Skin epidermis (tissue), 12 donors: Measurements from ENCODE around the gene TLE3.

Source experiments
- H3K27ac ChIP-seq, 21 experiments: fragments of 200-600 bp; sonication (generic) in 11 of 21; one replicate each; pipeline ENCODE4 v1.5.0; 2020; ENCODE audit warnings: mild to moderate bottlenecking in 3 of 21, inconsistent platforms in 2 of 21, moderate library complexity in 2 of 21
- H3K4me3 ChIP-seq, 7 experiments: fragments of 200-600 bp; sonication (generic) in 2 of 7; one replicate each; pipeline ENCODE4 v1.5.0; 2020; ENCODE audit warnings: inconsistent platforms in 2 of 7, mild to moderate bottlenecking in 2 of 7, moderate library complexity in 1 of 7

Gene TLE3

DNA sequence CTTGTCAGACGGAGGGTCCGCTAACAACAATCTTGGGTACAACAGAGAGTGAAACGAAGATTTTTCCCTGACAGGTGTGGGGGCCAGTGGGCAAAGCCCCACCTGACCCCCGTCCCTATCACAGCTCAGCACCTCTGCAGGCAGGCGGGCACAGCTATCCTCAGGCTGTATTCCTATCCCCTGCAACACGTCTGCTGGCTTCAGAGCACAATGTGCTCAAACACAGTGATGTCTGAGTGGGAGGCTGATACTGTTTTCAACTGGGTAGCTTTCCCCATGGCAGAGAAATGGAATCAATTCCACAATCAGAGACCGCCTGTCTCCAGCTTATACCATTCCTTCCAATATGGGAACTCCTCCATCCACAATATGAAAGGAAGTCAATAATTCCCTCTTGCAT is 28.0 kb downstream of the TLE3 start:
- Histone ChIP-seq H3K4me3 (no peak overlapping the region), H3K27ac (no peak overlapping the region)

DNA sequence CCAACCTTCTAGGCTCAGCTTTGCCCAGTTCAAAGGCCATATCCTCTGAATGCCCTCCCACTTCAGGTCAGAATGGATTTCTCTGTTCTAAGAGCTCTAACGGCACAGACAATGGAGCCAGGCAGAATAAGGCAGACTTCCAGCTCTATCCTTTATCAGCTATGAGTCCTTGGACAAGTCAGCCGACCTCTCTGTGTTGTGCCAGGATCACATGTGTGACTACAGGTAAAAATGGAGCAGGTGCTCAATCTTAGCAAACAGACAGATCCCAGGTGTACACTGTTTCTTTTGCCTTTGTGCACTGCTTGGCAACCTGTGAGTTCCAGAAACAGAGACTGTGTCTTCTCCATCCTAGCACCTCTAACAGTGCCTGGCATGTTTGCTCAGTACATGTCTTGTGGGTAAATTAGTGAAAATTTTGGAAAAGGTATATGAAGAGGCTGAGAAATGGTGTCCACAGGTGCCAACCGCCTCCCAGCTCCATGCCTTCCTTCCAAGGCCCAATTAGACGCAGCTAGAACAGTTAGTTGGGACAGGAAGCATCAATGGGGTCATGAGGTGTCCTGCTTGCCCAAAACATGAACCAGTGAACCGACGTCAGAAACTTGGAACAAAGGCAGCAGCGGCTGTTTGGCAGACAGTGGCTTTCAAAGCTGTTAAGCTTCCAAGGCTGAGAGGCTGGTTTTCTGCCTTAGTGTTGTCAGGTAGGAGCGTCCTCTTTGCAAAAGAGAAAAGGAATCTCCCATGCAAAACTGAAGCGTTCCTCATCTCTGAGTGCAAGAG is 28.7 kb downstream of the TLE3 start:
- Histone ChIP-seq H3K27ac (no peak overlapping the region), H3K4me3 (no peak overlapping the region)

DNA sequence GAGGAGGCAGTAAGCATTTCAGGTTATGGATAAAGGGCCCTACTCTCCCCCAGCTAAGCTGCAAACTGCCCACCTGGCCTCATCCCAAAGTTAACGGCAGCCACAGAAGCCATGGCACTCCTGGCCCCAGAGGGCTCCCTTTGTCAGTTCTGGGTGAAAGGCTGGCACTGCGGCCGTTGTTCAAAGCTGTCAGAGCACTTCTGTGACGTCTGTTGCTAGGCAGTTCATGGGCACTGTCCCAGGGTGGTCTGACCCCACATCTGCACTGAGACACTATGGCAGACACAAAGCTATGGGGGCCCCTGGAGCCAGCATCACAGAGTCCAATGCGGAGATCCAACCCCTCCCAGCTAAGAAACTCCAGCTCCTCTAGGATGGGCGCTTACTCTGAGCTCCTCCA is 30.0 kb downstream of the TLE3 start:
- H3K27ac ChIP-seq, result no peak overlapping the region
- no peak overlapping the region for H3K4me3 ChIP-seq

DNA sequence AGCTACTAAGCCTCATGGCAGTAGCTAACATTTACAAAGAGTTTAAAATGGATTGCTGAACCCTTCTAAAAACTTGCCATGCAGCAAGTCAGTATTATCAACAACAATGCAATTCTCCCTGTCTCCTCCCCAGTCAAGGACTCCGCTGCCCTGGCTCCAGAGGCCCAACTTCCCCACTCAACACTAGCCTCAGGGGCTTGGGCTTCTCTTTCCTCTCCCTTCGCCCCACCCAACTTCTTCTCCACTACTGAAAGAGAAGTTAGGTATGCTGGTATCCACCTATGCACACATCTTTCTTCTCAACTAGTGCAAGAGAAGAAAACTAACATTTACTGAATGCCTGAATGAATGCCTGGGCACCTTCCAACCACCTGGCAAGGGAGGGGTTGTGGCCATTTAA is 30.7 kb downstream of the TLE3 start:
- no peak overlapping the region for H3K4me3 ChIP-seq
- H3K27ac ChIP-seq, result no peak overlapping the region

DNA sequence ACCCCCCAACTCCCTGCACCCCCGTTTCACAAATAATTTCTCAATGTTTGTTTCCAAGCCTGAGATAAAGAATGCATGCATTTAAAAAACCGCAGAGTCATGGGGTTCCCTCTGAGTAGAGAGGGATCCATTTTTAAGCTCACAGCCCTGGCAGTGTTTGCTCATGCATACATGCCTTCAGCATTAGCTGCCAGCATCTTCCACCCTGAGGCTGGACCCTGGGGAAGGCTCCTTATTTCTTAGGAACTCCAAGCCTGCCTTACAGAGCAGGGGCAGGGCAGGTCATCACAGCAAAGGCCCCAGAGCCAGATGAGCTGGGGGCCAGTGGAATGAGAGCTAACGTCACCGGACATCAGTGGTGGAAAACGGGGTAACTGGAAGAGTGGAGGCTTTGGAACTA is 31.3 kb downstream of the TLE3 start:
- Histone ChIP-seq H3K27ac (no peak overlapping the region), H3K4me3 (no peak overlapping the region)

DNA sequence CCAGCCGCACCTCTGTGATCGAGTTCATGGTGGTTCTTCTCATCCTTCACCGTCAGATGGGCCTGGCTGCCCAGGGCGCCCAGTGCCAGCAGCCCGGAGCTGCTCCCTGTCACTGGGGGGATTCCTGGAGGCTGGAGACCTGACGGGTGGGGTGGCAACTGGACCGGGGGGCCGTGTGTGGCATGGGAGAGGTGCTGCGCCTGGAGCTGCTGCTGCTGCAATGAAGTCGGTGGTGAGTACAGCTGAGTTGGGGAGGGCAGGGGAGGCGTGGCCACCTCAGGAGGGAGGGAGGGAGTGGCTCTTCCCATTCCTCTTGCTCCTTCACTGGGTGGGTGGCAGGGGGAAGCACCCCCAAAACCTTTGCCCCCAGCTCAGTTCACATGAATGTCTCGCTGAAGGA is 31.7 kb downstream of the TLE3 start:
- Histone ChIP-seq H3K4me3 (no peak overlapping the region), H3K27ac (no peak overlapping the region)

DNA sequence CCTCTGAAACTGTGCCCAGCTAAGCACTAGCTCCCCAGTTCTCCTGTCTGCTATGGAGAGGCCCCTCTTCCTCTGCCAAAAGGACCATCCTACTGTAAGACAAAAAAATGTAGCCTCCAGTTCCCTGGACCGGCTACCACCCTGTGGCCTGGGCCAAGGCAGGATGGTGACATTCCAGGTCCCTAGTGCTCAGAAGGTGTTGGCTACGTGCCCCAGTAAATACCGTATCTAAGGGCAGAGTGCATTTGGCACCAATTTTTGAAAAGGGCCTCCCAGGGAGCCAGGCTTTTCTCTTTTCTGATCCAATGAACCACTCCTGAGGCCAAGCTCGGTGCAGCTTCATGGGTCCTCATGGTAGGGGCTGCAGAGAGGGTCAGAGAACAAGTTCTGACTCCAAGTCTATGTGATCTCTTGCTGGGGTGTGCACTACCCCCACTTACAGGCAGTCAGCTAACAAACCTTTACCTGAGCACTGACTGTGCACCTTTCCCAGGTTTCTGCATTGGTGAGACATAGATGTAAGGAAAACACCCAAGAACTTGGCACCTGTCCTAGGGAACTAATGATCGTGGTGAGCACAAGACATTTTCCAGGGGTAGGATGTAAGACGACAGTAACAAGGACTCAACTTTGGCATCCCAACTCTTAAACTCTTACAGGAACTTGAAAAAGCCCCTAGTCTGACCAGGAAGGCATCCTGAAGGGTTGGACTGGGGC is 32.6 kb downstream of the TLE3 start:
- Histone ChIP-seq H3K4me3 (no peak overlapping the region), H3K27ac (no peak overlapping the region)

DNA sequence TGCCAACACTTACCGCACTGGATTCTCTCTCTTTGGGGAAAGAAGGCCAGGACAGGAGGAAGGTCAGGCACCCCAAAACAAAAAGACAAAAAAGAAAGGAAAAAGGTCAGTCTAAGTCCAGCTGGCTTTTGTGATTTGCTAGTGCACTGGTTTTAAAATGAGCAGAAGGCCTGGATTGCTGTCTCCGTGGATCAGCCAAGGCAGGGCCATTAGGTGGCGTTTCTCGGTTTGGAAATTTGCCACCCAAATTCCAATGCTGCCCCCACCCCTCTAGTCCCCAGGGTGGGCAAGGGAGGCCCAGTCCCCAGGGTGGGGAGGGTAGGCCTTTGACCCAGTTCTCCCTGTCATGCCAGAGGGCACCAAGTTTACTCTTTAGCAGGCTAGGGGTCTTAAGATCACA is 33.3 kb downstream of the TLE3 start:
- Histone ChIP-seq H3K4me3 (no peak overlapping the region), H3K27ac (no peak overlapping the region)

DNA sequence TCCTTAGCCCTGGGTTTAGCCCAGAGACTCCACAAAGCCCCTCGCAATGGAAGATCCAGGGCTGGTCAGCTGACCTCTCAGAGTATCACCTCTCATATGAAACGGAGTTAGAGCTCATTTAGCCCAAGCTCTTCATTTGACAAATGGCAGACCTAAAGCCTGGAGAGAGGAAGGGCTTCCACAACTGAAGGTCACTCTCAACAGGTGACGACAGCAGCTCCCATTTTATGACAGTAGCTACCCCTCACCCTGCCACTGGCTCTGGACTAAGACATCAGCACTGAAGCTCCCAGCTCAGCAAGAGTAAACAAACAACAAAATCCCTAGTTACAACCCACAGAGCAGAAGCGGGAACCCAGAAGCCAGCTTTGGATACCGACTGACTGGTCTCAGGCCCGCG is 33.7 kb downstream of the TLE3 start:
- H3K27ac ChIP-seq, result no peak overlapping the region
- no peak overlapping the region for H3K4me3 ChIP-seq

DNA sequence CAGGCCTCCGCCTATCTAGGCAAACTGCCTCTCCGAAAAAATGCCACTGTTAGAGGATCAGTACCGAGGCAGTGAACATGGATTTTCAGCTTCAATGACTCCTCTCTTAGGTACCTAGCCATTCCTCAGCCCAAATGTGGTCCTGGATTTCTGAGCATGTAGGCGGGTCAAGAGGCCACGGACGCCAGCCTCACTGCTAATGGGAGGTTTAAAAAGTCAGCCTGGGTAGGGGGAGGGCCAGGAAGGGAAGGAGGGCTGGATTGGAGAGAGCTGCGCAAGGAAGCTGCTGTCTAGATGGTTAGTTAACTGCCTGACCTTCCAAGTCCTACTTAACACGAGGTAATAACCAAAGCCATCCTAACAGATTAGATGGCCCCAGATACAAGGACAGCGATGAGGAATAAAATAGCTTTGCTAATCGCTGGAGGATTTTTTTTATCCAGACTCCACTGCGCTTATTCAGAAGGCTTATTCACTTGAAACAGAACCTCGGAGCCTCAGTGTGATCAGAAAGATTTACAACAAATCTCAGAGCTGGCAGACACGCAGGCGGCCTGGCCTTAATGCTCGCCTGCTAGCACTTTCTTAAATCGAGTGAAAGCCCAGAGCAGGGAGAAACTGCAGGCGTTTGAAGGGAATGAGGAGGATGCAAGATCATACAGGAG is 34.3 kb downstream of the TLE3 start:
- Histone ChIP-seq H3K4me3 (no peak overlapping the region), H3K27ac (no peak overlapping the region)

DNA sequence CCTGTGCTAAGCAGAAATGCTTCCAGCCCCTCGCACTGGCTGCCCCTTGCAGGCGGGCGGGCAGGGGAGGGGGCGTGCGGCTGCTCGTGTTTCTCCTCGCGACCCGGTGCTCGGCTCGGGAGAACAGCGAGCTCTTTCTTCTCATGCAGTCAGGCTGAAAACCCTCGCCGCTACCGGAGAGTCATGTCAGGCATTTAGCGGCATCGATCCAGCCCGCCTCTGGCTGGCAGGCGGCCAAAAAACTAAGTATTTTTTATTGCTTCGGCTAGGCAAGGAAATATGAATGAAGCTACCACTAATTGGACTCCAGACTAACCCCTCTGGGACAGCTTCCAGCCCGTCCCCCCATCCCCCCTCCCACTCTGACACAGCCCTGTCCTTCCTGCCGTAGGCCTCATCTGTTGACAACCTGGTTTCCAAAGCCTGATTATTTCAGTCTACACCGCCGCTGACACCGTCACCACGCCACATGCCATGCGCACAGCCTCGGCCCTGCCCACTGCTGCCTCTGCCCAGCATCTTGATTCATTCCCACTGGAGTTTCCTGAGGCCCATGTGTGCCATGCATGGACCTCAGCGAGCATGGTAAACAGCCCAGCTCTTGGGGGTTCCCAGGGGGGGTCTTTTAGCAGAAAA is 35.3 kb downstream of the TLE3 start:
- no peak overlapping the region for H3K4me3 ChIP-seq
- H3K27ac ChIP-seq, result no peak overlapping the region

DNA sequence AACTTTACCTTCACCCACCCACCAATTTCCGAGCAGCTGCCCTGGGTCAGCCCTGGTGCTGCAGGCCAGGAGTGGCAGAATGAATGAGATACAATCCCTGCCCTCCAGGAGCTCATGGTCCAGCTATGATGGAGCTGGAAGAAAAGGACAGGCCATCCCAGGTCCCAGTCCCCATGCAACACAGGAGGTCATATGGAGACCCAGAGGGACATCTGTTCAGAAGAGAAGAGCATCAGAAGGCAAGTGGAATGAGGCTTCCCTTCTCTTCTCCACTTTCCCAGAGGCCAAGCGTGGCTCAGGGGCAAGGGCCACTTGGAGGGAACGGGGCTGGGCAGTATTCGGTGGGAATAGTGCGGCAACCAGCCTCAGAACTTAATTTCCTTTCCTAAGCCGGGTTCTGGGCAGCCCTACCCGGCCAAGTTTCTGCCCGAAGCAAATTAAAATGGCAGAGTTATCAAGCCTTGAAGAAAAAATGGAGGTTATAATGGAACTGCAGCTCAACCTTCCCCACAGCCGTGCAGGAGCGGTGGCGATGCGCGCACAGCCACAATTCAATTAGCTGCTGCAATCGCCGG is 35.9 kb downstream of the TLE3 start:
- Histone ChIP-seq H3K27ac (no peak overlapping the region), H3K4me3 (no peak overlapping the region)

DNA sequence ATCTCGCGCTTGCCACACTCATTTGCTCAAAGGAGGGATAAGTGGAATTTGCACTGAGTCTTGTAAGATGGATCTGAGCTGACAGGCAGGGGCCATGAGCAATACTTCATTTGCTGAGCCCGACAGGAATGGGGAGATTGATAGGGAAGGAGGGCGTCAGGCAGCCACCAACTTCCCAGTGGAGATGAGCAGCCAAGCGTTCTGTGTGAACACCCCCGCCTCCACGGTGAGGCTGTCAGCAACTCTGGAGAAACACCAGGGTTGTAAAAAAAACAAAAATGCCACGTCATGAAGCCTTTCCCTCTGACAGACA is 36.8 kb downstream of the TLE3 start:
- Histone ChIP-seq H3K27ac (no peak overlapping the region), H3K4me3 (no peak overlapping the region)

DNA sequence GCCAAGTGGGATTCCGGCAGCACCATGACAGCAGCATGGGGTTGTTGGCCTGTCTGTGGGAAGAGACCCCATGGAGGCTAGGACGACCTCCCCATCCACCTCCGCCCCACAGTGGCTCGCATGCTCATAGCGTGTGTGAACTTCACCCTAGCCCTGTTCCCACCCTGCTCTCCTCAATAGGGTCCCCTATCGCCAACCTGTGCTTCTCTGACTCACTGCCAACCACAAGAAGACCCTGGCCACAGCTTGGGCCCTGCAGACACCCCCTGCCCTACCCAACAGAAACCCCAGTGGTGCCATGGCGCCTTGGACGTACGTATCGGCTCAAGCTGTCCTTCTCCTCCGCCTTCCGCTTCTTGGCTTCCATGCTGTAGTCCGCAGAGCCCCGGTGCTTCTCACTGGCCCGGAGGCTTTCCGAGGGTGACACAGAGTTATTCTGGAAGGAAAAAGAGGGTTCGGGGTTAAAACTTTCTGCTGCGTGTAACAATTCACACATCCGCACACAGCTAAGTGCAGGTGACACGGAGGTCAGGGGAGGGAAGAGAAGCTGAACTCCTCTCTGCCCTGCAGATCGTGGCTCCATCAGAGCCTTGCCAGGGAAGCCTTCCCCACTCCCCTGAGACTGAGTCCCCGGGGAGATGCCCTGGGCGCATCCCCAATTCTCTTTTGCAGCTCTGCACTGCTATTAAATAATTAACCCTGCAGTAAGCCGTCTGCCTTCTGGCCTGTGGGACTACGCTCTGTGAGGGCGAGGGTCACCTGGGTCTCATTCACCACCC is 37.3 kb downstream of the TLE3 start:
- Histone ChIP-seq H3K27ac (no peak overlapping the region), H3K4me3 (no peak overlapping the region)

DNA sequence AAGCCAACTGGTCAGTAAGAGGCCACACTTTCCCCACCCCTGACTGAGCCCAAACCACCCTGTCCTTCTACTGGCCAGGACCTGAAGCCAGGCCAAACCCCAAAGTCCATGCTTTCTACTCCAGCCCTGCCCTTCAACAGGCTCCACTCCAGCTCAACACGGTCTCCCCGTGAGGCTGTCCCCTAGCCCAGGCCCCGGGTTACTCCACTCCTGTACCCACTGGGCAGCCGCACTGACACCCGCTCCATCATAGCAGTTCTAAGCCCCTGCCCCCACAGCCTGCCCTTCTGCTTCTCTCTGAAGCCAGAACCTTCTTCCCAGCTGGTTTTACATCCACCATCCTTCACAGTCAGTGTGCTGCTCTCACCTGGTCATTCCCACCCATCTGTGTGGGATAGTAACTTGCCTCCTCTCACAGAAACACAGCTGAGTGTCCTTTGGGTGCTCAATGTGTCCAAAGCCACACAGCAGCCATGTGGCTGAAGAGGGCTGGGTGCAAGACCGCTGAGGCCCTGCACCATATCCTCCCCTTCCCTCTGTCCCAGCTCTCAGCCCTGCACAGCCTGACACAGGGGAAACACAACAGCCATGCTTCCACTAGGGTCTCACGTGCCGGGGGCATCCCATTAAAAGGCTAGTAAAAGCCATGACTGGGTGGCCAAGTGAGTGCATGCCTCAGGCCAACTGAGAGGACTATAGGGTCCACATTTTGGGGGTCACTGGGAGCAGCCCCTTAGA is 38.1 kb downstream of the TLE3 start:
- Histone ChIP-seq H3K4me3 (no peak overlapping the region), H3K27ac (no peak overlapping the region)

DNA sequence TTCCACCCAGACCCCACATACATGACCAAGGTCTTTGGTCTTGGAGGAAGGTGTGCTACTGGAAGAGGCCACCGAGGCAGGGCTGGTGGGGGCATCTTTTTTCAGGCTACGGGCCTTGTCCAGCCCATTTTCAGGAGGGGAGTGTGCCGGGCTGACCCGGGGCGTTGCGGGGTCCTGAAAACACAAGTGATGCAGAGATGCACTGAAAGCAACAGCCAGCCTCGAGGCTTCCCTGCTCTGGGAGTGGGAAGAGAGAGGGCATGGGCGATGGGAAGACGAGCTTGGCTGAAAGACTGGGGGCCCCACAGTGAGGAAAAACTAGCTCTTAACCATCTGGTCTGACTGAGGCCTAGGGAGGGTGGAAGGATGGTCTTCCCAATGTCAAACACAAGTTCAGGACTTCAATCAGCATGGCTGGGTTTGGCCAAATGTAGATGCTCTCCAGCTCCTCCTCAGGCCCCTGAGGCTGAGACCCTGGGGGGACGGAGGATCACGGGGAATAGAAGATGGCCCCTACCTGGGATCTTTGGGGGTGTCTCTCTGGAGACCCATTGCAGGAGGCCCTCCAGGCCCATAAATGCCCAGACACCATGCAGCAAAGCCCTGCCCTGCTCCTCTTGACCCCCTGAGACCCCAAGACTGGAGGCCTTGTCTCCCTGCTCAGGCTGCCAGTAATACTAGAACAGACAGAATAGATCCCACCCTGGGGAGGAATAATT is 38.9 kb downstream of the TLE3 start:
- H3K4me3 ChIP-seq, result no peak overlapping the region
- H3K27ac ChIP-seq, result no peak overlapping the region

DNA sequence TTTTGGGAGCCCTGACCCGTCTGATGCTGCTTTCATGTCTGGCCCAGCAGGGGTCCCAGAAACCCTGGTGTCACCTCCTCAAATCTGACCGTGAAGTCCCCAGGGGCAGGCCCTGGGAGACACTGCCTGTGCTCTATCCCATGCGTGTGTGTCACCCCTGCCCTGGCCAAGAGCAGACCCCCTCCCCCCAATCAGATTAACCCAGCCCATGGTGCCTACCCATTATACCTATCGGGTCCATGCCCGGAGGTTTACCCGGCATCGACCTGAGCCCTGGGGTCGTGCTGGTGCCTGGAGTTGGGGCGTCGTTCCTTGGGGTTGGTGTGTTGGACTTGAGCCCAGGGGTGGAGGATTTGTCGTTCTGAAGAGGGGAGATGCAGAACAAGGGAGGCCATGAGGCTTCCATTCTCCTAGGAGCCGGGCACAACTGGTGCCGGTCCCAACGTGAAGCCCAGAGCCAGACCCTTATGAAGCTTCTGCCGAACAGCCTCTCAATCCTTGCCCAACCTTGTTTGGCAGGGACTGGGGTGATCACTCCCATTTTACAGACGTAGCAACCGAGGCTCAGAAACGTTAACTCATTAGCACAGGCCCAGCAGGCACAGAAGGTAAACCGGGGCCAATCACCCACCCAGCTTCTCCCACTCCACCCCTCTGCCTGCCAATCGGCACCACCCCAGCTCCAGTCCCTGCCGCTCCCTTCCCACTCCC is 39.6 kb downstream of the TLE3 start:
- H3K4me3 ChIP-seq, result no peak overlapping the region
- H3K27ac ChIP-seq, result no peak overlapping the region
